ENCODE results near the gene TMEM51.

DNA sequence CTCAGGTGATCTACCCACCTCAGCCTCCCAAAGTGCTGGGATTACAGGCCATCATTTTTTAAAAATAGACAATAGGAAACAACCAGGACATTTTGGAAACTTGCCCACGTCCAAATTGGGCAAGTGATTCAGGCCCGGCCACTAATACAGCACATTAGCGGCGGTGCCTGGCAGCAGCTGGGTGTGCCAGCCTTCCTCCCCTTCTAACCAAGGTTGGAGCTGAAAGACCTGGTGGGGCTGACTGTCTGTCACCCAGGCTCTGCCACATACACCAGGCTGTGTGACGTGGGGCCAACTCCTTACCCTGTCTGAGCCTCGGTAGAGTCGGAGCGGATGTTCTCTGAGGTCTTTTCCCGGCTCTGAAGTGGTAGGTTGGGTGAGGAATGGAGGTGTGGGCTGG is 29.6 kb upstream of the TMEM51 start:
- TF ChIP-seq, protein P1, sequence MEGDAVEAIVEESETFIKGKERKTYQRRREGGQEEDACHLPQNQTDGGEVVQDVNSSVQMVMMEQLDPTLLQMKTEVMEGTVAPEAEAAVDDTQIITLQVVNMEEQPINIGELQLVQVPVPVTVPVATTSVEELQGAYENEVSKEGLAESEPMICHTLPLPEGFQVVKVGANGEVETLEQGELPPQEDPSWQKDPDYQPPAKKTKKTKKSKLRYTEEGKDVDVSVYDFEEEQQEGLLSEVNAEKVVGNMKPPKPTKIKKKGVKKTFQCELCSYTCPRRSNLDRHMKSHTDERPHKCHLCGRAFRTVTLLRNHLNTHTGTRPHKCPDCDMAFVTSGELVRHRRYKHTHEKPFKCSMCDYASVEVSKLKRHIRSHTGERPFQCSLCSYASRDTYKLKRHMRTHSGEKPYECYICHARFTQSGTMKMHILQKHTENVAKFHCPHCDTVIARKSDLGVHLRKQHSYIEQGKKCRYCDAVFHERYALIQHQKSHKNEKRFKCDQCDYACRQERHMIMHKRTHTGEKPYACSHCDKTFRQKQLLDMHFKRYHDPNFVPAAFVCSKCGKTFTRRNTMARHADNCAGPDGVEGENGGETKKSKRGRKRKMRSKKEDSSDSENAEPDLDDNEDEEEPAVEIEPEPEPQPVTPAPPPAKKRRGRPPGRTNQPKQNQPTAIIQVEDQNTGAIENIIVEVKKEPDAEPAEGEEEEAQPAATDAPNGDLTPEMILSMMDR (IDR thresholded peaks at IDR 0.05): no peak
- TF ChIP-seq POLR2A (IDR thresholded peaks at IDR 0.05): no peak

Data from lower leg skin (tissue), 3 donors.